GM15510 (cell line): ENCODE results near the gene NOS3.

Experiments used
- POLR2A ChIP-seq: IDR thresholded peaks from 3 replicates; pipeline ENCODE4 v1.6.1; 2011; ENCODE audit warnings: borderline replicate concordance; ENCODE audit not compliant: insufficient read length; ENCODE audit errors: extremely low read depth

NOS3 gene

DNA sequence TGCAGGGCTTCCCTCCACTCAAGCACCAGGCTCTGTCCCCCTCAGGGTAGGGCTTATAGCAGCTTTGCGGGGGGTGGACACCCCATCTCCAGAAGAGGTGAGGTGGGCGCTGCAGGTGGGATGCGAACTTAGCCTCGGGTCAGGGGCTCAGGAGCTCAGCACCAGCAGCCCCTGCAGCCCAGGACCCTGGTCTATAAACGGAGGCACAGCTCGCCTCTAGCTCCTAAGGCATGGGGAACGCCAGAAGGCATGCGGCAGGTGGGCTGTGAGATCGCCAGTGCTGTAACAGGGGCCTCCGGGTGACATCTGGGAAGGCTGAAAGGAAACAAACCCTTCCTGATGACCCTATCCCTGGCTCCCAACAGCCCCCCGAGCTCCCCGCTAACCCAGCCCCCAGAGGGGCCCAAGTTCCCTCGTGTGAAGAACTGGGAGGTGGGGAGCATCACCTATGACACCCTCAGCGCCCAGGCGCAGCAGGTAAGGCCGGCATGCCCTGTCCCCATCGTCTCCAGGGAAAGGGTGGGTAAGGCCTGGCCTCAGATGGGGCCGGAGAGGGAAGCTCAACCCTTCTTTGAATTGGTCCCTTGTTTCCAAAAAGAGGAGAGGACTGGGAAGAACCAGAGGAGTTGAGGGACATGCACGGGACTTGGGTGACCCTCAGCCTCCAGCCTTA, 4.2 kb downstream of the NOS3 start:
- no peak for TF ChIP-seq POLR2A

DNA sequence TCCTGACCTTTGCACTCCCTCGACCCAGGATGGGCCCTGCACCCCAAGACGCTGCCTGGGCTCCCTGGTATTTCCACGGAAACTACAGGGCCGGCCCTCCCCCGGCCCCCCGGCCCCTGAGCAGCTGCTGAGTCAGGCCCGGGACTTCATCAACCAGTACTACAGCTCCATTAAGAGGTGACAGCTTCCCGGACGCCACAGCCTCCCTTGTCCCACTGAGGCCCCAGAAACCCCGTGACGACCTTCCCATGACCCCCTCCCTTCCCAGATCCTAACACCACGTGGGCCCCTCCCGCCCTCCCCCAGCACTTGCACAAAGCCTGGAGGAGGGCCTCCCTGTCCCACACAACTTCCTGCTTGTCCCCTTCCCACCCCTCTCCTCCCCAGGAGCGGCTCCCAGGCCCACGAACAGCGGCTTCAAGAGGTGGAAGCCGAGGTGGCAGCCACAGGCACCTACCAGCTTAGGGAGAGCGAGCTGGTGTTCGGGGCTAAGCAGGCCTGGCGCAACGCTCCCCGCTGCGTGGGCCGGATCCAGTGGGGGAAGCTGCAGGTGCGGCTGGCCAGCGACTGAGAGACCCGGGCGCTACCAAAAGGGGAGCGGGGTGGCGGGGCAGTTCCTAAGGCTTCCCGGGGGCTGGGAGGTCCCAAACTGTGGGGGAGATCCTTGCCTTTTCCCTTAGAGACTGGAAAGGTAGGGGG, 5.7 kb downstream of the NOS3 start:
- no peak for TF ChIP-seq POLR2A

DNA sequence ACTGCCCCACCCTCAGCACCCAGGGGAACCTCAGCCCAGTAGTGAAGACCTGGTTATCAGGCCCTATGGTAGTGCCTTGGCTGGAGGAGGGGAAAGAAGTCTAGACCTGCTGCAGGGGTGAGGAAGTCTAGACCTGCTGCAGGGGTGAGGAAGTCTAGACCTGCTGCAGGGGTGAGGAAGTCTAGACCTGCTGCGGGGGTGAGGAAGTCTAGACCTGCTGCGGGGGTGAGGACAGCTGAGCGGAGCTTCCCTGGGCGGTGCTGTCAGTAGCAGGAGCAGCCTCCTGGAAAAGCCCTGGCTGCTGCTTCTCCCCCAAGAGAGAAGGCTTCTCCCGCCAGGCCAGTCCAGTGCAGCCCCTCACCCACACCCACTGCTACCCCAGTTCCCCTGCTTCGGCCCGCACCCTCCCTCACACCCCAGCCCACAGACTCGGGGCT, 6.3 kb downstream of the NOS3 start:
- TF ChIP-seq POLR2A: no peak

DNA sequence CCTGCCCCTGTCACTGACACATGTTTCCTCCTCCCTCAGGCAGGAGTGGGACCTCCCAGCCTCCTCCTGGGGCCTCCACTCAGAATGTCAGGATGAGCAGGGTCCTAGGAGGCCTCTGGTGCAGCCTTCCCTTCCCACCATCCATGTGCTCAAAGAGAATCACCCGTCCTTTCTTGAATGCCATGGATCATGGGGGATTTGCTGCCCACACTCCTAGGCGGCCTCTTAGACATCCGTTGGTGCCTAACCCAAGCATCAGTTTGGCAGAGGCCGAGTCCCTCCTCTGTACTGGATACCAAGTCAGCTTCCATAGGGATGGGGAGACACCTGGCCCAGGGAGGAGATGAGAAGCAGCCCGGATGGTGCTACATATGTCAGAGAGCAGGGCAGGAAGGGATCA, 7.0 kb downstream of the NOS3 start:
- TF ChIP-seq POLR2A: no peak

DNA sequence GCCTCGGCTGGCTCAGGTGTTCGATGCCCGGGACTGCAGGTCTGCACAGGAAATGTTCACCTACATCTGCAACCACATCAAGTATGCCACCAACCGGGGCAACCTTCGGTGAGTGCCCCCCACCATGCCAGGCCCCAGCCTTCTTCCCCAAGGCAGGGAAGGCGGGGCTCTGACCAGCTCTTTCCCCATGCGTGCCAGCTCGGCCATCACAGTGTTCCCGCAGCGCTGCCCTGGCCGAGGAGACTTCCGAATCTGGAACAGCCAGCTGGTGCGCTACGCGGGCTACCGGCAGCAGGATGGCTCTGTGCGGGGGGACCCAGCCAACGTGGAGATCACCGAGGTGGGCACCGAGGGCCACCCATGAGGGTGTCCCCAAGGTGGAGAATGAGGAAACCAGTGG, 7.5 kb downstream of the NOS3 start:
- TF ChIP-seq POLR2A: no peak

DNA sequence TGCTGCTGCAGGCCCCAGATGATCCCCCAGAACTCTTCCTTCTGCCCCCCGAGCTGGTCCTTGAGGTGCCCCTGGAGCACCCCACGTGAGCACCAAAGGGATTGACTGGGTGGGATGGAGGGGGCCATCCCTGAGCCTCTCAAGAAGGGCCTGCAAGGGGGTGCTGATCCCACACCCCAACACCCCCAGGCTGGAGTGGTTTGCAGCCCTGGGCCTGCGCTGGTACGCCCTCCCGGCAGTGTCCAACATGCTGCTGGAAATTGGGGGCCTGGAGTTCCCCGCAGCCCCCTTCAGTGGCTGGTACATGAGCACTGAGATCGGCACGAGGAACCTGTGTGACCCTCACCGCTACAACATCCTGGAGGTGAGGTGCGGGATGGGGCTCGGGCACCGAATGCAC, 8.2 kb downstream of the NOS3 start:
- no peak for TF ChIP-seq POLR2A

DNA sequence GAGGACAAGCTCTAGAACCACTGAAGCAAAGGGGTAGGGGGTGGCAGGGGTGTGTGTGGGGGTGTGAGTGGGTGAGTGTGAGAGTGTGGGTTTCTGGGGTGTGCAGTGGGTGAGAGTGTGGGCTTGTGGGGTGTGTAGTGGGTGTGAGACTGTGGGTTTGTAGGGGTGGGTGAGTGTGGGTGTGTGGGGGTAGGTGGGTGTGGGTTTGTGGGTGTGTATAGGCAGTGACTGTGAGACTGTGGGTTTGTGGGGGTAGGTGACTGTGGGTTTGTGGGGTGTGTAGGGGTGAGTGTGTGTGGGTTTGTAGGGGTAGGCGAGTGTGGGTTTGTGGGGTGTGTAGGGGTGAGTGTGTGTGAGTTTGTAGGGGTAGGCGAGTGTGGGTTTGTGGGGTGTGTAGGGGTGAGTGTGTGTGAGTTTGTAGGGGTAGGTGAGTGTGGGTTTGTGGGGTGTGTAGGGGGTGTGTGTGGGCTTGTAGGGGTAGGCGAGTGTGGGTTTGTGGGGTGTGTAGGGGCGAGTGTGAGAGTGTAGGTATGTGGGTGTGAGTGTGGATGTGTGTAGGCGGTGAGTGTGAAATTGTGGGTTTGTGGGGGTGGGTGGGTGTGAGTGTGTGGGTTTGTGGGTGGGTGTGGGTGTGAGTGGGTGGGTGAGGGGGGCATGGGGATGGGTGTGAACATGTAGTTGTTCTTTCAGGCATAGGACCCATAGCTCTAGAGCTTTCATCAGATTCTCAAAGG, 8.8 kb downstream of the NOS3 start:
- TF ChIP-seq POLR2A: no peak

GRCh38 chr7:151000897-151001495, 10.2 kb downstream of the NOS3 start:
- no peak for TF ChIP-seq POLR2A

DNA sequence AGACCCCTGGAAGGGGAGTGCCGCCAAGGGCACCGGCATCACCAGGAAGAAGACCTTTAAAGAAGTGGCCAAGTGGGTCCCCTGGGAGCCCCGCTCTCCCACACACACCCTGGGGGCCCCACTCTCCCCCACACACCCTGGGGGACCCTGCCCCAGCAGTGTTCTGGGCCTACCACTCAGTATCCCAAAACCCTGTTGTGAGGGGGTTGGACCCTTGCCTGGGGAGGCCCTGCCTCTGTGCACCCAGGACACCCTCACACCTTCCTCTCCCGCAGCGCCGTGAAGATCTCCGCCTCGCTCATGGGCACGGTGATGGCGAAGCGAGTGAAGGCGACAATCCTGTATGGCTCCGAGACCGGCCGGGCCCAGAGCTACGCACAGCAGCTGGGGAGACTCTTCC, 10.7 kb downstream of the NOS3 start:
- TF ChIP-seq POLR2A: no peak

GRCh38 chr7:151003572-151003971, 12.8 kb downstream of the NOS3 start:
- no peak for TF ChIP-seq POLR2A

- TF ChIP-seq POLR2A: no peak
Observed at GRCh38 chr7:151005566-151005965, 14.7 kb downstream of the NOS3 start.

DNA sequence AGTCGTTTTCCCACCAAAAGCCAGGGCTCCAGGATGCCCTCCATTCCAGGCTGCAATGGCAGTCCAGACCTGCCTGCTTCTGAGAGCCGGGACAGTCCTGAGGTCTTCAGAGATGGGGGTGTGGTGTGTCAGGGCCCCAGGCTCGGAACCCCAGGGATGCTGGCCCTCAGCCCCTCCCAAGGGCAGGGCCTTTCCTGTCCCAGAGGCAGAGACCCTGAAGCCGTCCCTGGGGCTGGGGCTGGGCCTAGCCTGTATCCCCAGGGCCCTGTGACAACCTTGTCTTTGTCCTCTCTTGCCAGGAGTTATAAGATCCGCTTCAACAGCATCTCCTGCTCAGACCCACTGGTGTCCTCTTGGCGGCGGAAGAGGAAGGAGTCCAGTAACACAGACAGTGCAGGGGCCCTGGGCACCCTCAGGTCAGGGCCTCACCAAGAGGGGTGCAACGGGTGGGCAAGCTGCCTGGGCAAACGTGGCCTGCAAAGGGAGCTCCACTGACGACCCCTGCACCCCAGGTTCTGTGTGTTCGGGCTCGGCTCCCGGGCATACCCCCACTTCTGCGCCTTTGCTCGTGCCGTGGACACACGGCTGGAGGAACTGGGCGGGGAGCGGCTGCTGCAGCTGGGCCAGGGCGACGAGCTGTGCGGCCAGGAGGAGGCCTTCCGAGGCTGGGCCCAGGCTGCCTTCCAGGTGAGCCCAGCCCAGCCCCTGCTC, 15.9 kb downstream of the NOS3 start:
- TF ChIP-seq POLR2A: no peak

DNA sequence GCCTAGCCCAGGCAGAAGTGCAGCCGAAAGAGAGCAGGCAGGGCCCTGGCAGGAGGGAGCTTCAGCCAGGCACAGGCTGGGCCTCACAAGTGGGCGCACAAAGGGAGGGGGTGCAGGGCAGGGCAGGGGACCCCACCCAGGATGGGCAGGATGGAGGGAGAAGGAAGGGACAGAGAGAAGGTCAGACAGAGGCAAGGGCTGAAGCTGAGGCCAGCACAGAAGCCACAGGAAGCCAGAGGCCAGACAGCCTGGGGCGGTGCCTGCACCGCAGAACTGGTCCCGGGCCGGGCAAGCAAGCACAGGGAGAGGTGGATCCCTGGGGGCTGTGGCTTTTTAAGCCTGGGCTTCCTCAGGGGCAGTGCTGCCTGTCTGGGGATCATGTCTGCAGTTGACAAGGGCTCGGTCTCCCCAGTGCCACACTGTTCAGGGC, 16.7 kb downstream of the NOS3 start:
- TF ChIP-seq POLR2A: no peak

- no peak for TF ChIP-seq POLR2A
Observed at GRCh38 chr7:151008143-151008510, 17.3 kb downstream of the NOS3 start.

- TF ChIP-seq POLR2A: peak; percentile 50
Observed at GRCh38 chr7:151008511-151009323, 17.9 kb downstream of the NOS3 start.
